ENCODE data around the gene TMEM248.
"Not testable (repeated sequence)": the region's sequence is repeated elsewhere in the genome, so short reads cannot be mapped to it uniquely, and the experiment has no call there.

DNA sequence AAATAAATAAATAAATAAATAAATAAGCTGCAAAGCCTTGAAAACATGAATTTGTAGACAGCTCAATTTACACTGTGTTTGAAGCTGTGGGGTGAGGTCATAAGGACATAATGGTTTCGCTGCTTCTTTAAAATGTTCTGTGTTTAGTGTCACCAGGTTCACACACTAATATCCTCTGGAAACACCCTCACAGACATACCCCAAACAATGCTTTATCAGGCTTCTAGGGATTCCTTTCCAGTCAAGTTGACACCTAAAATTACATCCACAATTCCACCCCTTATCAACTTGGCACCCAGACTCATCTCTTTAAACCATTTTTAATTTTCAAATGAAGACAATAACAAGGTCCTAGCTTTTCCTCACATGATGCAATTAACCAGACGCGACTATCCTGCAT is 68.5 kb downstream of the TMEM248 start:
- TF ChIP-seq, protein P1, sequence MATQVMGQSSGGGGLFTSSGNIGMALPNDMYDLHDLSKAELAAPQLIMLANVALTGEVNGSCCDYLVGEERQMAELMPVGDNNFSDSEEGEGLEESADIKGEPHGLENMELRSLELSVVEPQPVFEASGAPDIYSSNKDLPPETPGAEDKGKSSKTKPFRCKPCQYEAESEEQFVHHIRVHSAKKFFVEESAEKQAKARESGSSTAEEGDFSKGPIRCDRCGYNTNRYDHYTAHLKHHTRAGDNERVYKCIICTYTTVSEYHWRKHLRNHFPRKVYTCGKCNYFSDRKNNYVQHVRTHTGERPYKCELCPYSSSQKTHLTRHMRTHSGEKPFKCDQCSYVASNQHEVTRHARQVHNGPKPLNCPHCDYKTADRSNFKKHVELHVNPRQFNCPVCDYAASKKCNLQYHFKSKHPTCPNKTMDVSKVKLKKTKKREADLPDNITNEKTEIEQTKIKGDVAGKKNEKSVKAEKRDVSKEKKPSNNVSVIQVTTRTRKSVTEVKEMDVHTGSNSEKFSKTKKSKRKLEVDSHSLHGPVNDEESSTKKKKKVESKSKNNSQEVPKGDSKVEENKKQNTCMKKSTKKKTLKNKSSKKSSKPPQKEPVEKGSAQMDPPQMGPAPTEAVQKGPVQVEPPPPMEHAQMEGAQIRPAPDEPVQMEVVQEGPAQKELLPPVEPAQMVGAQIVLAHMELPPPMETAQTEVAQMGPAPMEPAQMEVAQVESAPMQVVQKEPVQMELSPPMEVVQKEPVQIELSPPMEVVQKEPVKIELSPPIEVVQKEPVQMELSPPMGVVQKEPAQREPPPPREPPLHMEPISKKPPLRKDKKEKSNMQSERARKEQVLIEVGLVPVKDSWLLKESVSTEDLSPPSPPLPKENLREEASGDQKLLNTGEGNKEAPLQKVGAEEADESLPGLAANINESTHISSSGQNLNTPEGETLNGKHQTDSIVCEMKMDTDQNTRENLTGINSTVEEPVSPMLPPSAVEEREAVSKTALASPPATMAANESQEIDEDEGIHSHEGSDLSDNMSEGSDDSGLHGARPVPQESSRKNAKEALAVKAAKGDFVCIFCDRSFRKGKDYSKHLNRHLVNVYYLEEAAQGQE (IDR thresholded peaks at IDR 0.05; ENCODE audit: borderline replicate concordance) = not testable (repeated sequence)
- TF ChIP-seq, protein P2, sequence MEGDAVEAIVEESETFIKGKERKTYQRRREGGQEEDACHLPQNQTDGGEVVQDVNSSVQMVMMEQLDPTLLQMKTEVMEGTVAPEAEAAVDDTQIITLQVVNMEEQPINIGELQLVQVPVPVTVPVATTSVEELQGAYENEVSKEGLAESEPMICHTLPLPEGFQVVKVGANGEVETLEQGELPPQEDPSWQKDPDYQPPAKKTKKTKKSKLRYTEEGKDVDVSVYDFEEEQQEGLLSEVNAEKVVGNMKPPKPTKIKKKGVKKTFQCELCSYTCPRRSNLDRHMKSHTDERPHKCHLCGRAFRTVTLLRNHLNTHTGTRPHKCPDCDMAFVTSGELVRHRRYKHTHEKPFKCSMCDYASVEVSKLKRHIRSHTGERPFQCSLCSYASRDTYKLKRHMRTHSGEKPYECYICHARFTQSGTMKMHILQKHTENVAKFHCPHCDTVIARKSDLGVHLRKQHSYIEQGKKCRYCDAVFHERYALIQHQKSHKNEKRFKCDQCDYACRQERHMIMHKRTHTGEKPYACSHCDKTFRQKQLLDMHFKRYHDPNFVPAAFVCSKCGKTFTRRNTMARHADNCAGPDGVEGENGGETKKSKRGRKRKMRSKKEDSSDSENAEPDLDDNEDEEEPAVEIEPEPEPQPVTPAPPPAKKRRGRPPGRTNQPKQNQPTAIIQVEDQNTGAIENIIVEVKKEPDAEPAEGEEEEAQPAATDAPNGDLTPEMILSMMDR (IDR thresholded peaks at IDR 0.05; ENCODE audit: poor library complexity, severe bottlenecking) = not testable (repeated sequence)
- TF ChIP-seq SMC3 (conservative IDR thresholded peaks at IDR 0.05; ENCODE audit: poor library complexity); MXI1 (conservative IDR thresholded peaks at IDR 0.05; ENCODE audit: poor library complexity, severe bottlenecking); RAD21 (conservative IDR thresholded peaks at IDR 0.05); TAF1 (IDR thresholded peaks at IDR 0.05; ENCODE audit: low read depth); EP300 (conservative IDR thresholded peaks at IDR 0.05; ENCODE audit: poor library complexity, severe bottlenecking); POLR2AphosphoS5 (IDR thresholded peaks at IDR 0.05): not testable (repeated sequence)
